Progenitor cell of endocrine pancreas (in vitro differentiated cells): ENCODE results near the gene SLC66A1. TPM values are rescaled to one million over a fixed set of nuclear protein-coding genes. Genes with fewer than 3 reads are reported as not detected.

Experiments used
- DNase-seq: peaks from one replicate; pipeline ENCODE4 v3.0.0; 2021; ENCODE audit warnings: low spot score; ENCODE audit not compliant: unreplicated experiment
- H3K27ac Mint-ChIP-seq: 2 replicates; pipeline ENCODE4 v1.8.0; 2021; ENCODE audit warnings: mild to moderate bottlenecking, moderate library complexity, mixed read lengths
- H3K27me3 Mint-ChIP-seq: 2 replicates; pipeline ENCODE4 v1.8.0; 2021; ENCODE audit warnings: mixed read lengths
- H3K36me3 Mint-ChIP-seq: 2 replicates; pipeline ENCODE4 v1.8.0; 2022; ENCODE audit warnings: mixed read lengths; ENCODE audit not compliant: insufficient read depth
- H3K4me1 Mint-ChIP-seq: 2 replicates; pipeline ENCODE4 v1.8.0; 2021; ENCODE audit warnings: low read depth, mixed read lengths
- H3K4me3 Mint-ChIP-seq: 2 replicates; pipeline ENCODE4 v1.8.0; 2021; ENCODE audit warnings: low read depth, mild to moderate bottlenecking, moderate library complexity, mixed read lengths
- H3K9me3 Mint-ChIP-seq: 2 replicates; pipeline ENCODE4 v1.8.0; 2021; ENCODE audit warnings: low read depth, mixed read lengths
- total RNA-seq: library from RNA; stranded (reverse); gene quantifications from 2 replicates; pipeline ENCODE4 v1.2.1, GENCODE V29; 2021
- TF ChIP-seq, protein P1 (sequence below): fragments of 200-600 bp; sonication (generic); IDR thresholded peaks from one replicate; pipeline ENCODE4 v1.5.0; 2021; ENCODE audit warnings: antibody characterized with exemption, mild to moderate bottlenecking; ENCODE audit not compliant: unreplicated experiment

Gene SLC66A1
- total RNA-seq, 1 donor from 2014 or later = 25.7 TPM

DNA sequence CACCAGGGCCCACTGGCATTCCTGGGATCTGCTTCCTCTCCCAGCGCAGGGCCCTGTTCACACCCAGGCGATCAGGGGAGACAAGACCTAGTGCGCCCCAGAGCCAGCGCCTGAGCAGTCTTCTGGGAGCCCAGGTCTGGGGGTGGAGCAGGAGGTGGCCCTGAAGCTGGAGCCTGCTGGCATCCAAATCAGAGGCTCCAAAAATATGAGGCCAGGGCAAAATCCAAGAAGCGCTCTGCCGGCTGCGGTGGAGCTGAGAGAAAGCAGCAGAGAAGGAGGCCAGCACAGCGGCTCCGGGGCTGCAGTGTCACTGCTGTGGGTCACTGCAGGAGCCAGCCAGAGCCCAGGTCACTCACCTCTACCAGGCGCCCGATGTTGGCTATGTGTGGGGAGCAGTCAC lies 32.7 kb downstream of the SLC66A1 start:
- TF ChIP-seq, protein P1, sequence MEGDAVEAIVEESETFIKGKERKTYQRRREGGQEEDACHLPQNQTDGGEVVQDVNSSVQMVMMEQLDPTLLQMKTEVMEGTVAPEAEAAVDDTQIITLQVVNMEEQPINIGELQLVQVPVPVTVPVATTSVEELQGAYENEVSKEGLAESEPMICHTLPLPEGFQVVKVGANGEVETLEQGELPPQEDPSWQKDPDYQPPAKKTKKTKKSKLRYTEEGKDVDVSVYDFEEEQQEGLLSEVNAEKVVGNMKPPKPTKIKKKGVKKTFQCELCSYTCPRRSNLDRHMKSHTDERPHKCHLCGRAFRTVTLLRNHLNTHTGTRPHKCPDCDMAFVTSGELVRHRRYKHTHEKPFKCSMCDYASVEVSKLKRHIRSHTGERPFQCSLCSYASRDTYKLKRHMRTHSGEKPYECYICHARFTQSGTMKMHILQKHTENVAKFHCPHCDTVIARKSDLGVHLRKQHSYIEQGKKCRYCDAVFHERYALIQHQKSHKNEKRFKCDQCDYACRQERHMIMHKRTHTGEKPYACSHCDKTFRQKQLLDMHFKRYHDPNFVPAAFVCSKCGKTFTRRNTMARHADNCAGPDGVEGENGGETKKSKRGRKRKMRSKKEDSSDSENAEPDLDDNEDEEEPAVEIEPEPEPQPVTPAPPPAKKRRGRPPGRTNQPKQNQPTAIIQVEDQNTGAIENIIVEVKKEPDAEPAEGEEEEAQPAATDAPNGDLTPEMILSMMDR = no peak
- no peak overlapping the region for H3K4me3 Mint-ChIP-seq
- no peak overlapping the region for H3K27ac Mint-ChIP-seq
- H3K9me3 Mint-ChIP-seq = no peaks in the 10 kb centered on the region
- peaks cover 10% of the 10 kb centered on the region for H3K36me3 Mint-ChIP-seq
- H3K4me1 Mint-ChIP-seq = no peaks in the 10 kb centered on the region
- DNase-seq = no peak
- H3K27me3 Mint-ChIP-seq = no peaks in the 10 kb centered on the region

DNA sequence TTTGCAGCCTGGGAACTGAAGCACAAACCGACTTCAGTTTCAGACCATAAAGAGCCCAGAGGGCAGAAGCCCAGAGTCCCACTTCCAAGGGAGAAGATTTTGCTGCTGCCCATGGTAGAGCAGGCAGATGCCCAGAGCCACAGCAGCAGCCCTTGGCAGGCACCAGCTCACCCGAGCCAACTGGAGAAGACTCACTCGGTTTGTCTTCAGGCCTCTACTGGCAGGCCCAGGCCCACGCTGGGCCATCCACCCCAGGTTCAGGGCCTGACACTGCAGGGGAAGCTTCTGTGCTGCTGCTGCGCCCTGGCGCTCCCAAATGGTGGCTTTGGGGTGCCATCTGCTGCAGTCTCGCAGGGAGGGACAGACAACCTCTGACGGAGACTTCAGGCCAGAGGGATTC lies 33.3 kb downstream of the SLC66A1 start:
- no peak overlapping the region for H3K27ac Mint-ChIP-seq
- DNase-seq = no peak
- H3K36me3 Mint-ChIP-seq = peaks cover 11% of the 10 kb centered on the region
- peaks cover 2% of the 10 kb centered on the region for H3K4me1 Mint-ChIP-seq
- H3K9me3 Mint-ChIP-seq = no peaks in the 10 kb centered on the region
- no peaks in the 10 kb centered on the region for H3K27me3 Mint-ChIP-seq
- H3K4me3 Mint-ChIP-seq = no peak overlapping the region
- TF ChIP-seq, protein P1 = no peak

DNA sequence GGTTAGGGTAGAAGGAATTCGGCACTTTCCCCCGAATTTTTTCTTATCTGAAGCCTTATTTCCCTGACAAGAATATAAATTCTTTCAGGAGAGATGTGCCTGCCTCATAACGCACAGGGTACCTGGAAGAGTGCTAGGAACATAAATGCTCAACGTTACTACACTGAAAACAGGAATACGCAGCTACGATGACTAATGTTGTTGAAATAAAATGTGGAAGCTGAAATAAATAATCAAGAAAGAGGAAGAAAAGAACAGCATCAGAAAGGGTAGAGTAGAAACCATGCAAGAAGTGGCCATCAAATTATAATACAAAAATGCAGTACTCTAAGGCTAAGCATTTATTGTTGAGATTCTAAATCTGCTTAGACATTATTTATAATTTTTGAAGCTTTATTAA lies 33.9 kb downstream of the SLC66A1 start:
- H3K27me3 Mint-ChIP-seq = no peaks in the 10 kb centered on the region
- no peak overlapping the region for H3K27ac Mint-ChIP-seq
- no peaks in the 10 kb centered on the region for H3K9me3 Mint-ChIP-seq
- TF ChIP-seq, protein P1 = no peak
- no peak for DNase-seq
- no peak overlapping the region for H3K4me3 Mint-ChIP-seq
- H3K36me3 Mint-ChIP-seq = peaks cover 8% of the 10 kb centered on the region
- peaks cover 2% of the 10 kb centered on the region for H3K4me1 Mint-ChIP-seq

DNA sequence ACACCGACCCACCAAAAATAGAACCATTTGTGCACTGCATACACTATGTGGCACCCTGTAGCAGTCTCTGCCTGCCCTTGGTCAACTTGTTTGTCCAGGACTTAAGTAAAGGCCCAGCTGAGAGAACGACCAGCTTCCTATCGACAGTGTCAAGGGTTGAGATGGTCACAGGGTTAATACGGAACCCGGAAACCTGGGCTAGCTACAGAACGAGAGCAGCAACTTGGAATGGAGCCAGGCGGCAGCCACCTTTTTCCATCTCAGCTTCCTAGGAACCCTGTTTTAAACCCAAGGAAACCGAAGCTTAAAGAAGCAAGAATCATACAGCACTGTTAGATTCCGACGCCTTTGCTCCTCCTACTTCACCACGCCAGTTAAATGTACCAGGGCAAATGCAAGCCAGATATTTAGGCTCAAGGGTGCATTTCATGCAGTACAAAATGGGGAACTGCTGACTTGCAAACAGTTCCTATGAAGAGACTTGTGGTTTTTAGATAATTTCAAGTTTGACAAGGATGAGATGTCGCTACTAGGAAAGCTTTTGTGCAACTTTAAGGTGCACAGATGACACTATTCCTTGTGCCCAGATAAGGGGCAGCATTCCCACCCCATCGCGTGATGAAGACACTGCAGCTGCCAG lies 35.5 kb downstream of the SLC66A1 start:
- no peaks in the 10 kb centered on the region for H3K9me3 Mint-ChIP-seq
- no peak overlapping the region for H3K27ac Mint-ChIP-seq
- TF ChIP-seq, protein P1 = no peak
- H3K27me3 Mint-ChIP-seq = no peaks in the 10 kb centered on the region
- peaks cover 2% of the 10 kb centered on the region for H3K4me1 Mint-ChIP-seq
- no peak for DNase-seq
- H3K36me3 Mint-ChIP-seq = peaks cover 3% of the 10 kb centered on the region
- H3K4me3 Mint-ChIP-seq = no peak overlapping the region

DNA sequence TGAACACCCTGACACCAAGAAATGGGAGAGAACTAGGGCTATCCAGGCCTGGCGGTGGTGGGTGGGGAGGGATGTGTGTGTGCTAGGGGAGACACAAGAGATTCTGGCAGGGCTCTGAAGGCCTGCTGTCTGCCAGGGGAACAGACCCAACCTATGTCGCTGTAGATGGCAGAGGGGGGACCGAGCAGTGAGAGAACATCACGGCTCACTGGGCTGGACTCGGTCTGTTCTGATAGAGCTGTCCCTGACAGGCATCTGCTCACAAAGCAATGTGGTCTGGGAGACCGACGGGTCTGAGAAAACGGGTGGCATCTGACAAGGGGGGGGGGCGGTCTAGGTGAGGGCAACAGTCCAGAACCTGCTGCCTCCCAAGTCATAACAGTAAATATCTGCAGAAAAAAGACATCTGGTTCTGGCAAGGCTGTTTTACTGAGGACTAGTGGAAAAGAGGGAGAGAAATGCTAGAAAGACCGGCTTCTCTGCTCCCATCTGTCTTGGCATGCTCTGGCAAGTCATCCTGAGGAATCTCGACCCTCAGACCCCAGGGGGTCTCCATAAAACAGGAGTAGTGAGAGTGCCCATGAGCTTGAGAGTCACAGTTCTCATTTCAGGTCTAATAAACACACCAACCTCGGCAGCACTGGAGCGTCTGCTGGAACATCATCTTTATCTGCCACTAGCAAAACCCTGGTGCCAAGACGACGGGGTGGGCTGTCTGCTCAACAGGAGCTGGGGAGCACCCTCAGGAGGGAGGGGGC lies 36.5 kb downstream of the SLC66A1 start:
- Mint-ChIP-seq H3K27ac (no peak overlapping the region), H3K27me3 (no peaks in the 10 kb centered on the region), H3K9me3 (no peaks in the 10 kb centered on the region), H3K4me1 (peaks cover 2% of the 10 kb centered on the region), H3K4me3 (no peak overlapping the region), H3K36me3 (peaks cover 4% of the 10 kb centered on the region)
- no peak for DNase-seq
- TF ChIP-seq, protein P1 = no peak
